Measurements from ENCODE around the gene SCIN.

DNA sequence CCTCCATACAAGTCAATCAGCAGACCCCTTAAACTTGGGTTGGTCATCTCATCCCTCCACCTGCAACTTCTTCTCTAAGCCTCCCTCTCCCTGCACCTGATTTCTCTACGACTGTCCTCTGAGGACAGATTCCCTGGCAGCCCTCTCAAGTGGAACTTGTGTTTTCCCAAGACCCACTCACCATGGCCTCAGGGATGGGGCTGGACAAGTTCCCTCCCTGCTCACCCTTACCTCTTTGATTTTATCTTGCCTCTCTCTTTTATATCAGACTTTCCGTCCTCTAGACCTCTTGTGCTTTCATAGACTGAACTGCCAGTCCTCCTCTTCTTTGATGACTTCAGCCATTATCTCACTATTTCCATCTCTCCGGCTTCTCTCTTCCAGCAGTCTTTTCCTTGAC is 70.7 kb downstream of the SCIN start:
- no peak for TF ChIP-seq POLR2A (IDR thresholded peaks at IDR 0.05; ENCODE audit: low read depth, low read length)
- TF ChIP-seq POLR2AphosphoS5 (IDR thresholded peaks at IDR 0.05; ENCODE audit: low read depth, low read length), result no peak
- TF ChIP-seq SPI1 (IDR thresholded peaks at IDR 0.05; ENCODE audit: low read depth, low read length), result no peak
- no peak for TF ChIP-seq TAF1 (IDR thresholded peaks at IDR 0.05; ENCODE audit: low read depth, low read length)

Data from GM12891 (cell line).